Measurements from ENCODE around the gene TMEM87B.
"Not testable (repeated sequence)": the region's sequence is repeated elsewhere in the genome, so short reads cannot be mapped to it uniquely, and the experiment has no call there.

The TMEM87B gene

DNA sequence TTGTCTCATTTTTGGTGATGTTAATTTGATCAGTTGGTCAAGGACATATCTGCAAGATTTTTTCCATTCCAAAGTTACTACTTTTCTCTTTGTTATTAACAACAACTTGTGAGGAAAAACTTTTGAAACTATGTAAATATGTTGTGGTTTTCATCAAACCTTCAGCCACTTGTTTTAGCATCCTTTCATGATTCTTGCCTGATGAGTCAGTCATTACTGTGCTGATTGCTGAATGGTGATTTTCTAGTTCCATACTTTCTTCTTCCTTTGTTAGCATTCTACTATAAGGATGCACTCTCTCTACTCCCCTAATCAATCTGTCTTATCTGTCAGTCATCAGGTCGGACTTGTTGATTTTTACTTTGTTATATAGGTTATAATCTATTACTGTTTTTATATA lies 10.9 kb downstream of the TMEM87B start:
- no peak overlapping the region for H3K4me3 ChIP-seq (replicated peaks; ENCODE audit: low read depth, low read length)
- TF ChIP-seq, protein P1, sequence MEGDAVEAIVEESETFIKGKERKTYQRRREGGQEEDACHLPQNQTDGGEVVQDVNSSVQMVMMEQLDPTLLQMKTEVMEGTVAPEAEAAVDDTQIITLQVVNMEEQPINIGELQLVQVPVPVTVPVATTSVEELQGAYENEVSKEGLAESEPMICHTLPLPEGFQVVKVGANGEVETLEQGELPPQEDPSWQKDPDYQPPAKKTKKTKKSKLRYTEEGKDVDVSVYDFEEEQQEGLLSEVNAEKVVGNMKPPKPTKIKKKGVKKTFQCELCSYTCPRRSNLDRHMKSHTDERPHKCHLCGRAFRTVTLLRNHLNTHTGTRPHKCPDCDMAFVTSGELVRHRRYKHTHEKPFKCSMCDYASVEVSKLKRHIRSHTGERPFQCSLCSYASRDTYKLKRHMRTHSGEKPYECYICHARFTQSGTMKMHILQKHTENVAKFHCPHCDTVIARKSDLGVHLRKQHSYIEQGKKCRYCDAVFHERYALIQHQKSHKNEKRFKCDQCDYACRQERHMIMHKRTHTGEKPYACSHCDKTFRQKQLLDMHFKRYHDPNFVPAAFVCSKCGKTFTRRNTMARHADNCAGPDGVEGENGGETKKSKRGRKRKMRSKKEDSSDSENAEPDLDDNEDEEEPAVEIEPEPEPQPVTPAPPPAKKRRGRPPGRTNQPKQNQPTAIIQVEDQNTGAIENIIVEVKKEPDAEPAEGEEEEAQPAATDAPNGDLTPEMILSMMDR (IDR thresholded peaks at IDR 0.05; ENCODE audit: low read length, missing control alignments): no peak
- peak; percentile 68 for DNase-seq (ENCODE audit: low read depth)

DNA sequence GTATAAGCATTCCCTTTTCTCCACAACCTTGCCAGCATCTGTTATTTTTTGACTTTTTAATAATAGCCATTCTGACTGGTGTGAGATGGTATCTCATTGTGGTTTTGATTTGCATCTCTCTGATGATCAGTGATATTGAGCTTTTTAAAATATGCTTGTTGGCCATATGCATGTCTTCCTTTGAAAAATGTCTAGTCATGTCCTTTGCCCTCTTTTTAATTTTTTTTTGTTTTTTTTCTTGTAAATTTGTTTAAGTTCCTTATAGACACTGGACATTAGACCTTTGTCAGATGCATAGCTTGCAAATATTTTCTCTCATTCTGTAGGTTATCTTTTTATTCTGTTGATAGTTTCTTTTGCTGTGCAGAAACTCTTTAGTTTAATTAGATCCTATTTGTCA lies 14.7 kb downstream of the TMEM87B start:
- H3K4me3 ChIP-seq (replicated peaks; ENCODE audit: low read depth, low read length); DNase-seq (ENCODE audit: low read depth): not testable (repeated sequence)

- TF ChIP-seq, protein P1 (IDR thresholded peaks at IDR 0.05; ENCODE audit: low read length, missing control alignments): no peak
- DNase-seq (ENCODE audit: low read depth): no peak
- H3K4me3 ChIP-seq (replicated peaks; ENCODE audit: low read depth, low read length): no peak overlapping the region
Observed at GRCh38 chr2:112073875-112074274, 18.8 kb downstream of the TMEM87B start.

- TF ChIP-seq, protein P1 (IDR thresholded peaks at IDR 0.05; ENCODE audit: low read length, missing control alignments): no peak
- no peak overlapping the region for H3K4me3 ChIP-seq (replicated peaks; ENCODE audit: low read depth, low read length)
Observed at GRCh38 chr2:112074506-112074905, 19.4 kb downstream of the TMEM87B start.

GRCh38 chr2:112075490-112076260 lies 20.6 kb downstream of the TMEM87B start:
- H3K4me3 ChIP-seq (replicated peaks; ENCODE audit: low read depth, low read length): peak overlapping the region; percentile 4
- TF ChIP-seq, protein P1 (IDR thresholded peaks at IDR 0.05; ENCODE audit: low read length, missing control alignments): no peak
- peak; percentile 63 for DNase-seq (ENCODE audit: low read depth)

More at GRCh38 chr2:112074506-112074905, 19.4 kb downstream of the TMEM87B start:
- peak; percentile 32 for DNase-seq (ENCODE audit: low read depth)

DNA sequence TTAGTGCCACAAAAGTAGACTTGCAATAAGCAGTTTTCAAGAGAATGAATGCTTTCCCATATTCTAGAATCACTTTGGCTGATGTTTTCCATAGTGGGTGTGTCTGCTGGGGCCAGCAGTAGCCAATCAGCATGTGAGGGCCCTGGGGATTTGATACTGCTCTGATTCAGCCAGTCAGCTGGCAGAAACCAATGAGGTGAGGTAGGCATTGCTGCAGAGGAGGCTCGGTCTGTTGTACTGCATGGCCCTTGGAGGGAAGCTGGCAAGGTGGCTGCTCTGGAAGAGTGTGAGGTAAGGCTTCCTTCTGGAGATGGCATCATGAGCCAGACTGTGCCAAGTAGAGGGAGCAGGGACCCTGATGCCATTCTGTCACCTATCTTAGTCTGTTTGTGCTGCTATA lies 22.7 kb downstream of the TMEM87B start:
- no peak overlapping the region for H3K4me3 ChIP-seq (replicated peaks; ENCODE audit: low read depth, low read length)
- TF ChIP-seq, protein P1 (IDR thresholded peaks at IDR 0.05; ENCODE audit: low read length, missing control alignments): no peak
- no peak for DNase-seq (ENCODE audit: low read depth)

DNA sequence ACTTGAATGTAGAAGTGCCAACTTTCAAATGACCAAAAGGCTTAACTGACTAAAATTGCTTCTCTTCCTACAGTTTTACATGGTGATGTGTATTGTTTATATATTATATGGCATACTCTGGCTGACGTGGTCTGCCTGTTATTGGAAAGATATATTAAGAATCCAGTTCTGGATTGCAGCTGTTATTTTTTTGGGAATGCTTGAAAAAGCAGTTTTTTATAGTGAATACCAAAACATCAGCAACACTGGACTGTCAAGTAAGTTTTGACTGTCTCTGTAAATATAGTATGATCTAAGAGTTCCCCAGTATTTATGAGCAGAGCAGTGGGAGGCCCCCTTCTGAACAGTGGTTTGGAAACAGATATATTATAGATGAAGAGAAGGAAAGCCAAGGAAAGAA lies 26.2 kb downstream of the TMEM87B start:
- TF ChIP-seq, protein P1 (IDR thresholded peaks at IDR 0.05; ENCODE audit: low read length, missing control alignments): no peak
- DNase-seq (ENCODE audit: low read depth): no peak
- H3K4me3 ChIP-seq (replicated peaks; ENCODE audit: low read depth, low read length): no peak overlapping the region
